BE2C (cell line): ENCODE results near the gene CCDC93.

ENCODE experiments used
- DNase-seq: peaks from one replicate; pipeline ENCODE4 v3.0.0-alpha.2; 2020
- H3K27me3 ChIP-seq: fragments of 250-450 bp; sonication (Bioruptor Pico); 2 replicates; pipeline ENCODE4 v1.5.1; 2020; ENCODE audit warnings: mild to moderate bottlenecking
- H3K36me3 ChIP-seq: fragments of 250-450 bp; sonication (Bioruptor Pico); 2 replicates; pipeline ENCODE4 v1.5.1; 2020; ENCODE audit warnings: mild to moderate bottlenecking
- H3K4me1 ChIP-seq: fragments of 250-450 bp; sonication (Bioruptor Pico); 2 replicates; pipeline ENCODE4 v1.5.1; 2020
- H3K4me3 ChIP-seq: 2 replicates; pipeline ENCODE4 v1.5.1; 2011; ENCODE audit warnings: low read depth, low read length
- H3K9me3 ChIP-seq: fragments of 250-450 bp; sonication (Bioruptor Pico); 2 replicates; pipeline ENCODE4 v1.5.1; 2020
- TF ChIP-seq, protein P1 (sequence below): IDR thresholded peaks from 2 replicates; pipeline ENCODE4 v1.5.1; 2012; ENCODE audit warnings: mild to moderate bottlenecking, low read depth, low read length

The CCDC93 gene

DNA sequence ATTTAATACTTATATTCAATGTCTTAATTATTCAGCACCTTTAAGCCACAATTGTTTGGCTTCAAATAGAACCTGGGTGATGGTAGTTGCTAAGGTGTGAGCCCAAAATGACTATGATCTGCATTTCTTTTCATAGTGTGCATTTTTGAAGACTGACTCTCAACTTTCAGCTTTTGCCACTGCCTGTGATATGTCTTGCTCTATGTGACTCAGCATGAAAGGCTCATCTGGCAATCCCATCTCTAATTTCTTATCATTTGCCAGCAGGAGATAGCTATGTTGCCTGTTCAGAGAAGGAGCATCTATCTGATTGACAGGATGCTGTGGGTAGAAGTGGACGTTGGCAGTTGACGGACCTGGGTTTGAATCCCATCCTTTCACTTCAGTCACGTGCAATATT lies 34.5 kb upstream of the CCDC93 start:
- Histone ChIP-seq H3K4me1 (no peaks in the 10 kb centered on the region), H3K9me3 (no peaks in the 10 kb centered on the region), H3K4me3 (no peak overlapping the region), H3K27me3 (no peaks in the 10 kb centered on the region), H3K36me3 (no peaks in the 10 kb centered on the region)
- DNase-seq, result no peak
- TF ChIP-seq, protein P1, sequence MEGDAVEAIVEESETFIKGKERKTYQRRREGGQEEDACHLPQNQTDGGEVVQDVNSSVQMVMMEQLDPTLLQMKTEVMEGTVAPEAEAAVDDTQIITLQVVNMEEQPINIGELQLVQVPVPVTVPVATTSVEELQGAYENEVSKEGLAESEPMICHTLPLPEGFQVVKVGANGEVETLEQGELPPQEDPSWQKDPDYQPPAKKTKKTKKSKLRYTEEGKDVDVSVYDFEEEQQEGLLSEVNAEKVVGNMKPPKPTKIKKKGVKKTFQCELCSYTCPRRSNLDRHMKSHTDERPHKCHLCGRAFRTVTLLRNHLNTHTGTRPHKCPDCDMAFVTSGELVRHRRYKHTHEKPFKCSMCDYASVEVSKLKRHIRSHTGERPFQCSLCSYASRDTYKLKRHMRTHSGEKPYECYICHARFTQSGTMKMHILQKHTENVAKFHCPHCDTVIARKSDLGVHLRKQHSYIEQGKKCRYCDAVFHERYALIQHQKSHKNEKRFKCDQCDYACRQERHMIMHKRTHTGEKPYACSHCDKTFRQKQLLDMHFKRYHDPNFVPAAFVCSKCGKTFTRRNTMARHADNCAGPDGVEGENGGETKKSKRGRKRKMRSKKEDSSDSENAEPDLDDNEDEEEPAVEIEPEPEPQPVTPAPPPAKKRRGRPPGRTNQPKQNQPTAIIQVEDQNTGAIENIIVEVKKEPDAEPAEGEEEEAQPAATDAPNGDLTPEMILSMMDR, result no peak

DNA sequence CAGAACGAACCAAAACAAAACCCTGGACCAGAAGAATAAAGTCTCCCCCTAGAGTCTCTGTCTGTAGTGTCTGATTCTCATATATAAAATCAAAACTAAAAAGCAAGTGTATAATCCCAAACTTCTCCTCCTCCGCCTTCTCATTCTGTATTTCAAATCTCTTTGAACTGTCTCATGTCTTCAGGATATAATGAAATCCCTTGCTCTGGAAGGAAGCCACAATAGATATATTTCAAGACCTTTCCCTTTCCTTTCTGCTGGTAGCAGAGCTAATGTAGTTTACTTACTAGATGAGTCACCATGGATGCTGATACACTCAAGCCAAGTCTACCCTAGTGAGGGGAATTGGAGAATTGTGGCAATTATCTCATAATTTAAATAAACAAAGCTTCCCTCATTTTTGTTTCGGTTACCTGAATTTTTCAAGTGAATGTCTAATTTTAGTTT lies 33.5 kb upstream of the CCDC93 start:
- no peaks in the 10 kb centered on the region for H3K27me3 ChIP-seq
- no peak overlapping the region for H3K4me3 ChIP-seq

DNA sequence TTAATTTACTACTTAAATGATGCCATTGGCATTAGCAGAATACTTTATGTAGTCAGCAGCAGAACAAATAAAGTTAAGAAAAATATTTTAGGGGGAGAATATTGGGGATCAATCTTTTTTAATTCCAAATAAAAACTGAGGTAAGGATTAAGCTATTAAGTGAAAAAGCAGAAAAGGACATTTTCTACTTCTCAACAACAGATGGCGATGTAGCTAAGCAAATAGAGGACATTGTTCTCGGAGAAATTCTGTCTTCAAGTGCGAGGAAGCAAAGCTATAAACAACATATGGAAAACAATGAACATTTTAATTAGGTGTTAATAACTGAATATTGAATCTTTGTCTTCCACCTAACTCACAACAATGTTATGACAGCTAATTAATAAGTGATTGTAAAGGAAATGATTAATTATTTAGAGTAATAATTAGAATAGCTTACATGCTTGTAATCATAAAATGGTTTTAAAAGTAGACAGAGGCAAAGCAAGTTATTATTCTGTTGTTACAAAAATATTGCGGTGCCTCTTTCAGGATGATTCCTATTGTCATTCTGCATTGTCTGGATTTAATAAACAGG lies 32.9 kb upstream of the CCDC93 start:
- Histone ChIP-seq H3K4me3 (no peak overlapping the region), H3K9me3 (no peaks in the 10 kb centered on the region), H3K4me1 (no peaks in the 10 kb centered on the region), H3K27me3 (no peaks in the 10 kb centered on the region), H3K36me3 (no peaks in the 10 kb centered on the region)
- TF ChIP-seq, protein P1, result peak; percentile 47
- no peak for DNase-seq

More for the DNA sequence above, 33.5 kb upstream of the CCDC93 start:
- TF ChIP-seq, protein P1, result no peak
- Histone ChIP-seq H3K4me1 (no peaks in the 10 kb centered on the region), H3K36me3 (no peaks in the 10 kb centered on the region), H3K9me3 (no peaks in the 10 kb centered on the region)
- DNase-seq, result no peak

DNA sequence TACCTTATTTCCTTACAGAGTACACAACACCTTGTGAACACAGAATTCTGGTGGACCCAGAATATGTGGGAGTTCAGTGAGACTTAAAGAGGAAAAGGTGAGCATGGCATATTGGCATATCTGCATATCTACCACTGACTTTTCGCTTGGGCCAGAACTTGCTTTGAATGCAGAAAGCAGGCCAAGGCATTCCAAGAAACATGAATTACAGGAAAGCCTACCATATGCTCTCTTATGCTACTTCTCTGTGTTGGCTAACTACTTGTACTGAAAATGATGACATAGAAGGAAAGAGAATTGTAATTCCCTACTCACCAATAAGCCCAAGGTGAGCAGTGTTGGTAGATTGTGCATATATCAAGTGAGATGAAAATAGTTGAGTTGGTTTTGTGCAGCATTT lies 31.4 kb upstream of the CCDC93 start:
- Histone ChIP-seq H3K4me3 (no peak overlapping the region), H3K9me3 (no peaks in the 10 kb centered on the region), H3K27me3 (no peaks in the 10 kb centered on the region), H3K36me3 (no peaks in the 10 kb centered on the region), H3K4me1 (no peaks in the 10 kb centered on the region)
- TF ChIP-seq, protein P1, result no peak
- no peak for DNase-seq

DNA sequence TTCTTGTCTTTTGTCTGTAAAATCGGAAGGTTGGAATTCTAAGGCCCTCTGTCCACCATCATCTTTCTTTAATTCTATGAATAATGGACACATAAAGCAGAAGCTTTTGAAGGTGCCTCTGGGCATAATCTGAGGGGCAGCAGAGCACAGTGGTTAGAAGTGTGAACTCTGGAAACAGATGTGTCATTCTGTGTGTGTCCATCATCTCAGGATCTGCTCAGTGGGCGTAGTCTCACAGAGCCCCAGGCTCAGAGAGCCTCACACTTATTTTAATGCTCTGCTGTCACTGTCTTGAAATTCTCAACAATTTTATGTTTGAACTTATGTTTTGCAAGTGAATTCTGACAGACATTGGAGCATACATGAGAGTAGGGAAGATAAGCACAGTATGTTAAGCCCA lies 31.0 kb upstream of the CCDC93 start:
- Histone ChIP-seq H3K27me3 (no peaks in the 10 kb centered on the region), H3K9me3 (no peaks in the 10 kb centered on the region), H3K36me3 (no peaks in the 10 kb centered on the region), H3K4me3 (no peak overlapping the region), H3K4me1 (no peaks in the 10 kb centered on the region)
- TF ChIP-seq, protein P1, result no peak
- no peak for DNase-seq

DNA sequence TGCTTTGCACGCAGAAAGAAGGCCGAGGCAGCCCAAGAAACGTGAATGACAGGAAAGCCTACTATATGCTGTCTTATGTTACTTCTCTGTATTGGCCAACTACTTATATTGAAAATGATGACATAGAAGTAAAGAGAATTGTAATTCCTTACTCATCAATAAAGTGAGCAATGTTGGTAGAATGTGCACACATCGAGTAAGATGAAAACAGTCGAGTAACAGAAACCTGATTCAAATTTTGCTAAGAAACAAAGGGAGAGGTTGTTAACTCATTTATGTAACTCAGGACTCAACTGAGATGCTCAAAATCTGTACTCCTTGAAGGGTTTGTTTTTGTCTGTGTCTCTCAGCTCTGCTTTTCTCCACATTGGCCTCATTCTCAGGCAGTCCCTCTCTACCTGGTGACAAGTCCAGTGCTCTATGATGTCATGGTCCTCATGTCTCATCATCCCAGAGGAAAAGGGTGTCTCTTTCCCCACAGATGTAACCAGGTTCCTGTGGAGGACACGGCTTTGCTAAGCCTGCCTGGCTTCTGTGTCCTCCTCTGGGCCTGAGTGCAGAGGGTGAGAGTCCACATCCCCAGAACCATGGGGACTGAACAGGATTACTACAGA lies 30.3 kb upstream of the CCDC93 start:
- Histone ChIP-seq H3K4me1 (no peaks in the 10 kb centered on the region), H3K27me3 (no peaks in the 10 kb centered on the region), H3K4me3 (no peak overlapping the region), H3K36me3 (no peaks in the 10 kb centered on the region), H3K9me3 (no peaks in the 10 kb centered on the region)
- no peak for DNase-seq
- TF ChIP-seq, protein P1, result no peak
